GM19328 (cell line): ENCODE results near the gene OR6B2.

Source experiments
- ATAC-seq: cut with Tn5 transposase; IDR thresholded peaks from one replicate; pipeline ENCODE4 v1.9.1; 2021; ENCODE audit warnings: mild to moderate bottlenecking, moderate library complexity; ENCODE audit not compliant: unreplicated experiment

The OR6B2 gene

GRCh38 chr2:240042740-240043139 is 12.5 kb upstream of the OR6B2 start:
- ATAC-seq: no peak

GRCh38 chr2:240041363-240041762 is 11.1 kb upstream of the OR6B2 start:
- no peak for ATAC-seq

GRCh38 chr2:240037358-240037757 is 7.1 kb upstream of the OR6B2 start:
- ATAC-seq: no peak

- no peak for ATAC-seq
These were observed 3.1 kb upstream of the OR6B2 start for GRCh38 chr2:240033330-240033678.

- ATAC-seq: no peak
These were observed 2.4 kb upstream of the OR6B2 start for GRCh38 chr2:240032406-240033329.

- ATAC-seq: peak; percentile 18
These were observed 5.5 kb downstream of the OR6B2 start for GRCh38 chr2:240024766-240025165.

GRCh38 chr2:240023792-240024191 is 6.4 kb downstream of the OR6B2 start:
- ATAC-seq: no peak

- no peak for ATAC-seq
These were observed 8.6 kb downstream of the OR6B2 start for GRCh38 chr2:240021488-240022104.

GRCh38 chr2:240018071-240018750 is 12.0 kb downstream of the OR6B2 start:
- ATAC-seq: no peak

GRCh38 chr2:240014327-240014726 is 15.9 kb downstream of the OR6B2 start:
- ATAC-seq: no peak

- ATAC-seq: no peak
These were observed 16.9 kb downstream of the OR6B2 start for GRCh38 chr2:240013343-240013742.

- ATAC-seq: no peak
These were observed 27.2 kb downstream of the OR6B2 start for GRCh38 chr2:240002983-240003382.

- no peak for ATAC-seq
These were observed 29.6 kb downstream of the OR6B2 start for GRCh38 chr2:240000671-240001070.

- ATAC-seq: no peak
These were observed 32.4 kb downstream of the OR6B2 start for GRCh38 chr2:239997686-239998409.

- ATAC-seq: no peak
These were observed 36.1 kb downstream of the OR6B2 start for GRCh38 chr2:239994086-239994485.

GRCh38 chr2:239993291-239993690 is 36.9 kb downstream of the OR6B2 start:
- ATAC-seq: no peak

GRCh38 chr2:239991689-239992314 is 38.4 kb downstream of the OR6B2 start:
- ATAC-seq: no peak

GRCh38 chr2:239990966-239991365 is 39.3 kb downstream of the OR6B2 start:
- no peak for ATAC-seq

- ATAC-seq: no peak
These were observed 44.9 kb downstream of the OR6B2 start for GRCh38 chr2:239985356-239985755.

GRCh38 chr2:239984421-239985194 is 45.6 kb downstream of the OR6B2 start:
- ATAC-seq: no peak
